Measurements from ENCODE around the gene UBE2I. TPM values are rescaled to one million over a fixed set of nuclear protein-coding genes. Genes with fewer than 3 reads are reported as not detected.
A peak's percentile ranks its signal among the peaks of the same experiment; 100 is the strongest.

Gene UBE2I
- total RNA-seq, 3 donors from 2014 or later = 79.8 to 101 (median 96.9) TPM

- Histone ChIP-seq H3K36me3 (ENCODE audit: low read depth) (no peaks in the 10 kb centered on the region), H3K4me3 (no peak overlapping the region), H3K4me1 (ENCODE audit: low read depth) (no peaks in the 10 kb centered on the region), H3K9me3 (no peaks in the 10 kb centered on the region)
- peak in 1 of 3 donors; percentile 45 for DNase-seq
- intact Hi-C loops (cut with DNase I, micrococcal nuclease) = no loop called here
- TF ChIP-seq CTCF (IDR thresholded peaks at IDR 0.05) = no peak
- no peak for ATAC-seq
These were observed 29.4 kb upstream of the UBE2I start for GRCh38 chr16:1279945-1280589.

- no peak for TF ChIP-seq CTCF (IDR thresholded peaks at IDR 0.05)
These were observed 28.7 kb upstream of the UBE2I start for GRCh38 chr16:1280783-1281182.

DNA sequence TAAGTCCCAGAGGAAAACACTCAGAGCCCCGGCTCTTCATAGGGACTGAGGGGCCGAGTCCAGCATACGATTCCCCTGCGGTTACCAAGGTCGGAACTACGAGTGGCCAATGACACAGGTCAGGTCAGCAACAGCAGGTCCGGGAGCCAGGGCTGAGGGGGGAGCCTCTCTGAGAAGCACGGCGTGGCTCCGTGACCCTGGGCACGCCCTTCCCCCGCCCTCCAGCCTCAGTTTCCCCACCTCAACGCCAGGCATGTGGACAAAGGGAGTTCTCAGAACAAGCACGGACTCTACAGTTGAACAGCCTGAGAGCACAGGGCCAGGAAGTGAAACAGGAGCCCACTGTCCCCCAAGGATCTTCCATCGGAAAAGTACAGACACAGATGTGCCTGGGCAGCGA lies 27.9 kb upstream of the UBE2I start:
- ATAC-seq (no peak), DNase-seq (no peak)
- intact Hi-C loops (cut with DNase I, micrococcal nuclease) = no loop called here
- H3K36me3 ChIP-seq (ENCODE audit: low read depth) = no peaks in the 10 kb centered on the region
- H3K9me3 ChIP-seq = no peaks in the 10 kb centered on the region
- no peaks in the 10 kb centered on the region for H3K4me1 ChIP-seq (ENCODE audit: low read depth)
- TF ChIP-seq CTCF (IDR thresholded peaks at IDR 0.05) = no peak
- no peak overlapping the region for H3K4me3 ChIP-seq

More at GRCh38 chr16:1280783-1281182, 28.7 kb upstream of the UBE2I start:
- ATAC-seq (no peak), DNase-seq (no peak)
- intact Hi-C loops (cut with DNase I, micrococcal nuclease) = no loop called here
- Histone ChIP-seq H3K4me3 (no peak overlapping the region), H3K4me1 (ENCODE audit: low read depth) (no peaks in the 10 kb centered on the region), H3K9me3 (no peaks in the 10 kb centered on the region), H3K36me3 (ENCODE audit: low read depth) (no peaks in the 10 kb centered on the region)

DNA sequence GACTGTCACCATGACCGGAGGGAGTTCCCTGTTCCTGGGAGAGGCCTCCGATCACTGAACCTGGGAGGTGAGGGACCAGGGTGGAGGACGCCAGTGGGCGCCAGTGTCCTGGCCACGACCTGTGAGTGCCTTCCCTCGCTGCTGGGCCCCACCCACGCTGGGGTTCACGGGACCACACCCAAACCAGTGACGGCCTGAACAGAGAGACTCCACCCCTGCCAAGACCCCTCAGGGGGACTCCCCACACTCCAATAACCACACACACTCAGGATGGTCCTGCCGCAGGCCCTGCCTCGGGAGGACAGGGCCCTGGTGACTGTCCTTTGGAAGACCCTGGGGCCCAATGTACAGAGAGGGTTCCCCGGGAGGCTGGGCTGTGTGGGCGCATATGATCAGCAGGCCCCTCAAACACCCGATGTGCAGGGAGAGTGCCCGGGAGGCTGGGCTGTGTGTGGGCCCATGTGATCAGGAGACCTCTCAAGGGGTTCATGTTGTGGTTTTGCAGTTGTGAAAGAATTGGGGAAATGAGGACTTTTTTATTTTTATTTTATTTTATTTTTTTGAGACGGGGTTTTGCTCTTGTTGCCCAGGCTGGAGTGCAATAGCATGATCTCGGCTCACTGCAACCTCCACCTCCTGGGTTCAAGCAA lies 27.0 kb upstream of the UBE2I start:
- H3K36me3 ChIP-seq (ENCODE audit: low read depth) = no peaks in the 10 kb centered on the region
- intact Hi-C loops (cut with DNase I, micrococcal nuclease) = no loop called here
- ATAC-seq = no peak
- DNase-seq = peak in 1 of 3 donors; percentile 37
- no peaks in the 10 kb centered on the region for H3K4me1 ChIP-seq (ENCODE audit: low read depth)
- TF ChIP-seq CTCF (IDR thresholded peaks at IDR 0.05) = no peak
- H3K9me3 ChIP-seq = no peaks in the 10 kb centered on the region
- H3K4me3 ChIP-seq = no peak overlapping the region

DNA sequence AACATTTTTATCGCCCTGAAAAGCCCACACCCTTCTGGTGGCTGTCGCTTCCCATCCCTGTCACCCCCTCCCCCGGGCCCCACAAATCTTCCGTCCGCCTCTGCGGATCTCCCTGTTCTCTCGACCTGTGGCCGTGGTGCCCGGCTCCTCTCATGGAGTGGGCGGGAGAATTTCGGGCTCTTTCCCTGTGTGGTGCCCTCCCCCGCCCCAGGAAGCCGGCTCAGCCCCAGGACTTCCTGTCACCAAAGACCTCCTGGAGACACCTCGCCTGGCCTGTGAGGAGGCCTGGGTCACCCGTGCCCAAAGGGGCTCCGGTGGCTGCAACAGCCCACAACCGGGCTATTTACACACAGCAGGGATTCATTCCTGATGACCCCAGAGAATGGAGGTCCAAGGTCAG lies 26.1 kb upstream of the UBE2I start:
- intact Hi-C loops (cut with DNase I, micrococcal nuclease) = no loop called here
- no peaks in the 10 kb centered on the region for H3K9me3 ChIP-seq
- no peak for TF ChIP-seq CTCF (IDR thresholded peaks at IDR 0.05)
- H3K36me3 ChIP-seq (ENCODE audit: low read depth) = no peaks in the 10 kb centered on the region
- peak in 1 of 3 donors; percentile 25 for DNase-seq
- no peaks in the 10 kb centered on the region for H3K4me1 ChIP-seq (ENCODE audit: low read depth)
- ATAC-seq = no peak
- no peak overlapping the region for H3K4me3 ChIP-seq
